ENCODE results near the gene ASIC5.

Gene ASIC5

GRCh38 chr4:155866177-155866576 is at the start of gene ASIC5:
ASIC5 (minus strand) TSS chr4:155866277; CDS start chr4:155866226, 51 bp downstream.
- DNase-seq: no peak

- no peak for DNase-seq
Observed at GRCh38 chr4:155914782-155915181, 48.7 kb upstream of the ASIC5 start.

- DNase-seq: no peak
Observed at GRCh38 chr4:155911905-155912304, 45.8 kb upstream of the ASIC5 start.

GRCh38 chr4:155909615-155910226 is 43.6 kb upstream of the ASIC5 start:
- no peak for DNase-seq

GRCh38 chr4:155908187-155909139 is 42.4 kb upstream of the ASIC5 start:
- DNase-seq: no peak

- DNase-seq: no peak
Observed at GRCh38 chr4:155907556-155907955, 41.5 kb upstream of the ASIC5 start.

GRCh38 chr4:155906554-155907247 is 40.6 kb upstream of the ASIC5 start:
- DNase-seq: no peak

GRCh38 chr4:155904331-155904730 is 38.3 kb upstream of the ASIC5 start:
- no peak for DNase-seq

GRCh38 chr4:155903453-155903852 is 37.4 kb upstream of the ASIC5 start, which contains the start of gene TDO2:
TDO2 (plus strand) TSS chr4:155903696; CDS start chr4:155903759, 63 bp downstream.
- DNase-seq: no peak

- DNase-seq: no peak
Observed at GRCh38 chr4:155901013-155901412, 34.9 kb upstream of the ASIC5 start.

- DNase-seq: no peak
Observed at GRCh38 chr4:155900381-155900780, 34.3 kb upstream of the ASIC5 start.

GRCh38 chr4:155899891-155900290 is 33.8 kb upstream of the ASIC5 start:
- no peak for DNase-seq

GRCh38 chr4:155898371-155898770 is 32.3 kb upstream of the ASIC5 start:
- DNase-seq: peak; percentile 55

- no peak for DNase-seq
Observed at GRCh38 chr4:155891058-155891457, 25.0 kb upstream of the ASIC5 start.

GRCh38 chr4:155889946-155890345 is 23.9 kb upstream of the ASIC5 start:
- DNase-seq: no peak

GRCh38 chr4:155889031-155889793 is 23.1 kb upstream of the ASIC5 start:
- DNase-seq: peak; percentile 6

- no peak for DNase-seq
Observed at GRCh38 chr4:155887847-155888570, 21.9 kb upstream of the ASIC5 start.

GRCh38 chr4:155887045-155887444 is 21.0 kb upstream of the ASIC5 start:
- no peak for DNase-seq

GRCh38 chr4:155885666-155886065 is 19.6 kb upstream of the ASIC5 start:
- no peak for DNase-seq

- DNase-seq: no peak
Observed at GRCh38 chr4:155883895-155884294, 17.8 kb upstream of the ASIC5 start.

- no peak for DNase-seq
Observed at GRCh38 chr4:155881555-155881954, 15.5 kb upstream of the ASIC5 start.

GRCh38 chr4:155879767-155880166 is 13.7 kb upstream of the ASIC5 start:
- DNase-seq: no peak

Measured in hematopoietic multipotent progenitor cell treated with erythropoietin and hydrocortisone succinate and interleukin-3 and kit ligand, for 4 days (in vitro differentiated cells).